Neural crest cell (in vitro differentiated cells): ENCODE measurements around the gene EIF4B. TPM values are rescaled to one million over a fixed set of nuclear protein-coding genes. Genes with fewer than 3 reads are reported as not detected.

ENCODE experiments used
- DNase-seq: peaks from one replicate; pipeline ENCODE4 v3.0.0; 2021; ENCODE audit warnings: low read depth, mixed read lengths, low spot score
- H3K27ac Mint-ChIP-seq: one replicate; pipeline ENCODE4 v1.8.0; 2021; ENCODE audit warnings: mild to moderate bottlenecking, mixed read lengths; ENCODE audit not compliant: unreplicated experiment
- H3K27me3 Mint-ChIP-seq: 2 replicates; pipeline ENCODE4 v1.8.0; 2021; ENCODE audit warnings: low read depth, mild to moderate bottlenecking, mixed read lengths
- H3K36me3 Mint-ChIP-seq: 2 replicates; pipeline ENCODE4 v1.8.0; 2021; ENCODE audit warnings: low read depth, mild to moderate bottlenecking, mixed read lengths
- H3K4me1 Mint-ChIP-seq: 2 replicates; pipeline ENCODE4 v1.8.0; 2021; ENCODE audit warnings: mixed read lengths
- H3K4me3 Mint-ChIP-seq: one replicate; pipeline ENCODE4 v1.8.0; 2021; ENCODE audit warnings: mild to moderate bottlenecking, mixed read lengths
- H3K9me3 Mint-ChIP-seq: 2 replicates; pipeline ENCODE4 v1.8.0; 2021; ENCODE audit warnings: mixed read lengths
- total RNA-seq: library from RNA; stranded (reverse); gene quantifications from 2 replicates; pipeline ENCODE4 v1.2.1, GENCODE V29; 2021
- TF ChIP-seq, protein P1 (sequence below): fragments of 200-600 bp; sonication (generic); conservative IDR thresholded peaks from 2 replicates; pipeline ENCODE4 v1.5.0; 2021; ENCODE audit warnings: antibody characterized with exemption, mild to moderate bottlenecking

EIF4B gene
- total RNA-seq, 1 donor from 2014 or later, result 514 TPM

DNA sequence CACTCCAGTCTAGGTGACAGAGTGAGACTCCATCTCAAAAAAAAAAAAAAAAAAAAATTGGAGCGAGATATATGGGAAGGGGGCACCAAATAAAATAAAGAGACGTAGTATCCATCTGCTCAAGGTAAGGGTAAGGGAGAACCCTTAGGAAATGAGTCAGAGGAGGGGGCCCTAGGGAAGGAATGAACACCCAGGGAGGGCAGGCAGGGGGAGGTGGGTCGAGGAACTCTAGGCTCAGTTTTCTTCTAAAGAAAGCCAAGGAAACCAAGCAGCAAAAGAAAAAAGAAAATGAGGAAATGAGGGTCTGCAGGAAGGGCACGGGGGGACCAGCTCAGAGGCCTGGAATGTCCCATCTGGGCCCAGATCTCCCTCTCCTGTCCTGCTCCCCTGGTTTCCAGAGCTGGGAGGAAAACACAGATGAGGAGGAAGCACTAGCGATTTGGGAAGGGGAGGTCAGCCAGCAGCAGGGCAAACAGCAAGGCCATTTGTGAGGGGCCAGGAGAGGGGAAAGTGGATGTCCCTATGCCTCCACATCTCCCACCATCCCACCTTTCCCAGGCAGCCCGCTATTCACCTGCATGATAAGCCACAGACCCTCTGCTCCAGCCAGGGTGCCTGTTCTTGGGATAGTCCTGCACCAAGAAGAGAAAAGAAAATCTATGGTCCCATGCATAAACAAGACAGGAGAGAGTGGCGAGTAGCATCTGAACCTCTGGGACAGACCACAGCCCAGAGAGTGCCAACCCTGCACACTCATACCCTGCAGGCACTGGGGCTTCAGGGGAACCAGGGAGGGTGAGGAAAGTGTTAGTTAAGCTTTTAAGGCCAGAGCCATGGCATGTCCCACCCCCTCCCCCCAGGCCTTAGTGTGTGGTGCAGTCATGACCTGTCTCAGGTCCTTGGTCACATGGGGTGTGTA, 61.1 kb downstream of the EIF4B start:
- peaks cover 2% of the 10 kb centered on the region for H3K36me3 Mint-ChIP-seq
- peak overlapping the region; percentile 75 for H3K27ac Mint-ChIP-seq
- TF ChIP-seq, protein P1, sequence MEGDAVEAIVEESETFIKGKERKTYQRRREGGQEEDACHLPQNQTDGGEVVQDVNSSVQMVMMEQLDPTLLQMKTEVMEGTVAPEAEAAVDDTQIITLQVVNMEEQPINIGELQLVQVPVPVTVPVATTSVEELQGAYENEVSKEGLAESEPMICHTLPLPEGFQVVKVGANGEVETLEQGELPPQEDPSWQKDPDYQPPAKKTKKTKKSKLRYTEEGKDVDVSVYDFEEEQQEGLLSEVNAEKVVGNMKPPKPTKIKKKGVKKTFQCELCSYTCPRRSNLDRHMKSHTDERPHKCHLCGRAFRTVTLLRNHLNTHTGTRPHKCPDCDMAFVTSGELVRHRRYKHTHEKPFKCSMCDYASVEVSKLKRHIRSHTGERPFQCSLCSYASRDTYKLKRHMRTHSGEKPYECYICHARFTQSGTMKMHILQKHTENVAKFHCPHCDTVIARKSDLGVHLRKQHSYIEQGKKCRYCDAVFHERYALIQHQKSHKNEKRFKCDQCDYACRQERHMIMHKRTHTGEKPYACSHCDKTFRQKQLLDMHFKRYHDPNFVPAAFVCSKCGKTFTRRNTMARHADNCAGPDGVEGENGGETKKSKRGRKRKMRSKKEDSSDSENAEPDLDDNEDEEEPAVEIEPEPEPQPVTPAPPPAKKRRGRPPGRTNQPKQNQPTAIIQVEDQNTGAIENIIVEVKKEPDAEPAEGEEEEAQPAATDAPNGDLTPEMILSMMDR, result no peak
- no peak overlapping the region for H3K4me3 Mint-ChIP-seq
- H3K27me3 Mint-ChIP-seq, result no peaks in the 10 kb centered on the region
- H3K9me3 Mint-ChIP-seq, result no peaks in the 10 kb centered on the region
- DNase-seq, result no peak
- H3K4me1 Mint-ChIP-seq, result peaks cover 30% of the 10 kb centered on the region

DNA sequence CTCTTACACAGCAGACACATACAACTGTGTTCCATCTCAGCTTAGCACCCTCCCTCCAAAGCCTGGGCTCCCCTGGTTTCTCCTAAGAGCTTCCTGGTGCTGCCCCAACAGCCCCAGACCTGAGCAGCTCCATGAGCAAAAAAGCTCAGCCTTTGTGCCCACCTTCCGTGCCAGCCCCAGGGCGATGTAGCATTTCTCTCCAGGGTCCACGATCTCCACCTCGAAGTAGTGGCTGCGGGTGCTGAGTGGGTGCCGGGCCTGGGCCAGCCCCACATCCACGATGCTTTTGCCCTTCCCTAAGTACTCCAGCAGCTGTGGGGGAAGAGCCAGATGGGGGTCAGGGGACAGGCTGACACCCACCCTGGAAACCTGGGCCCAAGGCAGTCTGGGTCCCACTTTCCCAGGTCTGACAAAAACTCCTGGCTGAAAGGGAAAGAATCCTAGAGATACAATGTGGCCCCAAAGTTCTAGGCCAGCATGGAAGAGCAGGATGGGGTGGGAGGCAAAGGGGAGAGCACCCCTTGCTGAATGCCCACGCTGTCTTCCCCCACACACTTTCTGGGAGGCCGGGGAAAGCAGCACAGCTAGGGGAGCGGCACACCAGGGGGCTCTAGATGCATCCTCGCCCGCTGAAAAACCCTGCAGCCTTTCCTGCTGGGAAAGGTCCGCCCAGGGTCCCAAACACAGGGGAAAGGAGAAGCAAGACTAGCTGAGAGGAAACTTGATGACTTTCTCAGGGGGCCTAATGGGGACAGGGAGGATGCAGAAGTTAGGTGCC, 61.9 kb downstream of the EIF4B start:
- no peak overlapping the region for H3K4me3 Mint-ChIP-seq
- no peaks in the 10 kb centered on the region for H3K27me3 Mint-ChIP-seq
- no peak for DNase-seq
- no peaks in the 10 kb centered on the region for H3K9me3 Mint-ChIP-seq
- H3K4me1 Mint-ChIP-seq, result peaks cover 32% of the 10 kb centered on the region
- peaks cover 5% of the 10 kb centered on the region for H3K36me3 Mint-ChIP-seq
- no peak overlapping the region for H3K27ac Mint-ChIP-seq
- TF ChIP-seq, protein P1, result no peak

GRCh38 chr12:53068811-53069585, 62.7 kb downstream of the EIF4B start:
- Mint-ChIP-seq H3K4me3 (no peak overlapping the region), H3K9me3 (no peaks in the 10 kb centered on the region), H3K36me3 (peaks cover 7% of the 10 kb centered on the region), H3K27ac (no peak overlapping the region), H3K27me3 (no peaks in the 10 kb centered on the region), H3K4me1 (peaks cover 31% of the 10 kb centered on the region)
- TF ChIP-seq, protein P1, result no peak
- no peak for DNase-seq

DNA sequence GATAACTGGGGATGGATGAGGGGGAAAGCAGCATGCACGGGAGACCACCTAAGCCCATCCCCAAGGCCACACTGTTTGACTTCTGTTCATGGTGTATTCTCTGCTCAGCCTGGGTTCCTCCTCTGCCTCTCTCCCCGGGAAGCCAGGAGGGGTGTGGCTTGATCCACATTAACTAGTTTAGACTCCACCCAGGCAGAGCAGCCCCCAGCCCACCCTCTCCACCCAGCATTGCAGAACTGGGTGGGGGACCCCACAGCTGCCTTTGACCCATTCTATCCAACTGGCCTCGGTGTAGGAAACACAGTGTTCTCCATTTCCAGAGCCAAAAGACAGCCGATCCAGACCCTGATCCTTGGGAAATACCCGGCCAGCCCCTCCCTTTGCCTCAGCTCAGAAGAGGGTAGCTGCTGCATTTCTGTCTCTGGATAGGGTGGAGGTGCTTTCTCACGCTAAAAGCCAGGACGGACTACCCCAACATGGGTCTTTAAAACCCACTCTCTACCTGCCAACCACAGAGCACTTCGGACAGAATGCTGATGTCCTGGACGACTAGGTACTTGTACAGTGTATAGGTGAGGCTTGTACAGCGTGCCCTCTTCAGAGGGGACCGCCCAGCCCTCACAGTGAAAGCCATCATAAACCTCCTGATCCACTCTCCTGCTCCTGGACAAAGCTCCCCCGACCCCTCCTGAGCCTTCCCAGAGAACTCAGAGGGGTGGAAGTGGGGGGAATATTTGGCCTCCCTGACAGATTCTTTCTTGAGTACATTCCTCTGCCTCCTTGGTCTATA, 63.6 kb downstream of the EIF4B start:
- Mint-ChIP-seq H3K27ac (no peak overlapping the region), H3K27me3 (no peaks in the 10 kb centered on the region), H3K4me3 (no peak overlapping the region), H3K4me1 (peaks cover 39% of the 10 kb centered on the region), H3K36me3 (peaks cover 15% of the 10 kb centered on the region), H3K9me3 (no peaks in the 10 kb centered on the region)
- DNase-seq, result no peak
- TF ChIP-seq, protein P1, result no peak
